IPS DF 6.9 (cell line): ENCODE results near the gene DDAH1.
"Not testable (repeated sequence)": the region's sequence is repeated elsewhere in the genome, so short reads cannot be mapped to it uniquely, and the experiment has no call there.

Source experiments
- DNase-seq: peaks from one replicate; pipeline ENCODE4 v3.0.0-alpha.2; 2013; ENCODE audit warnings: low read depth, low spot score
- H3K27ac ChIP-seq: one replicate; pipeline ENCODE4 v1.5.1; 2013; ENCODE audit warnings: low read length, control low read depth
- H3K27me3 ChIP-seq: 2 replicates; pipeline ENCODE4 v1.6.1; 2013; ENCODE audit warnings: mild to moderate bottlenecking, low read length; ENCODE audit not compliant: control insufficient read depth, insufficient read depth
- H3K36me3 ChIP-seq: 2 replicates; pipeline ENCODE4 v1.6.1; 2013; ENCODE audit warnings: low read length; ENCODE audit not compliant: control insufficient read depth, insufficient read depth
- H3K4me1 ChIP-seq: 2 replicates; pipeline ENCODE4 v1.6.1; 2013; ENCODE audit warnings: low read length; ENCODE audit not compliant: control insufficient read depth, insufficient read depth
- H3K4me3 ChIP-seq: 2 replicates; pipeline ENCODE4 v1.5.1; 2013; ENCODE audit warnings: mild to moderate bottlenecking, low read length
- H3K9me3 ChIP-seq: 2 replicates; pipeline ENCODE4 v1.6.1; 2013; ENCODE audit warnings: low read length, inconsistent platforms; ENCODE audit not compliant: control insufficient read depth, insufficient read depth
- WGBS: extraction: QIAGEN DNeasy Blood & Tissue Kit; methylation state at CpG from one replicate; pipeline ENCODE4 v1.1.7; 2013; ENCODE audit warnings: mixed read lengths, missing lambda C conversion rate; ENCODE audit not compliant: insufficient read length, insufficient coverage; 5-methylcytosine and 5-hydroxymethylcytosine counted together

DDAH1 gene

GRCh38 chr1:85347908-85348307 is 117.1 kb downstream of the DDAH1 start:
- DNase-seq, result no peak
- no peaks in the 10 kb centered on the region; the same call in 1 of the 2 replicates for H3K4me1 ChIP-seq
- H3K27me3 ChIP-seq, result no peaks in the 10 kb centered on the region
- H3K36me3 ChIP-seq, result no peaks in the 10 kb centered on the region
- no peak overlapping the region for H3K27ac ChIP-seq
- H3K9me3 ChIP-seq, result no peaks in the 10 kb centered on the region
- no CpG with 5 or more reads among the region's 2 CpGs for WGBS
- no peak overlapping the region for H3K4me3 ChIP-seq

- H3K27ac ChIP-seq, H3K27me3 ChIP-seq, H3K36me3 ChIP-seq, H3K9me3 ChIP-seq, H3K4me3 ChIP-seq, H3K4me1 ChIP-seq, DNase-seq: not testable (repeated sequence)
- WGBS, result no CpG with 5 or more reads among the region's 4 CpGs
Observed at GRCh38 chr1:85347275-85347674, 117.7 kb downstream of the DDAH1 start.

DNA sequence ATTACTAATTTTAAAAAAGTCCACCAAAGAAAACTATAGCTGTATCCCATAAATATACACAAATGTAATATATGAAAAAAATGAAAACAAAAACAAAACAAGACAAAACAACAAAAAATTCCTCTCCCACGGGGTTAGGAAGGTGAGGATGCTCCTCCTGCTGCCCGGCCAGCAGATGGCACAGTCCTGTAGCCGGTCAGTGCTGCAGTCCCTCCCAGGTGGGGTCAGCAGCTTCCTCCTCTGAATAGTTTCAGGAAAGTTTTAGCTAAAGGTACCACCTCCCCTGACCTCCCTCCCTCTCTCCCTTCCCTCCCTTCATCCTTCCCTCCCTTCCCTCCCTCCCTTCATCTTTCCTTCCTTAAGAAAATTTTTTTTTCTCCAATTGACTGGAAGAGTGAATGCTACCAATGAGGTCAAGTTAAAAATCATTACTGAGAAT is 120.7 kb downstream of the DDAH1 start:
- Histone ChIP-seq H3K4me1 (no peaks in the 10 kb centered on the region; the same call in 1 of the 2 replicates), H3K36me3 (no peaks in the 10 kb centered on the region), H3K27me3 (no peaks in the 10 kb centered on the region), H3K27ac (no peak overlapping the region), H3K4me3 (no peak overlapping the region), H3K9me3 (no peaks in the 10 kb centered on the region)
- DNase-seq, result peak; percentile 66
- no CpG with 5 or more reads among the region's 3 CpGs for WGBS

- Histone ChIP-seq H3K4me1 (no peaks in the 10 kb centered on the region; the same call in 1 of the 2 replicates), H3K27me3 (no peaks in the 10 kb centered on the region), H3K36me3 (no peaks in the 10 kb centered on the region), H3K27ac (peak overlapping the region; percentile 60), H3K4me3 (no peak overlapping the region), H3K9me3 (no peaks in the 10 kb centered on the region)
- no peak for DNase-seq
- no CpG with 5 or more reads among the region's 1 CpG for WGBS
Observed at GRCh38 chr1:85343612-85344255, 121.2 kb downstream of the DDAH1 start.

DNA sequence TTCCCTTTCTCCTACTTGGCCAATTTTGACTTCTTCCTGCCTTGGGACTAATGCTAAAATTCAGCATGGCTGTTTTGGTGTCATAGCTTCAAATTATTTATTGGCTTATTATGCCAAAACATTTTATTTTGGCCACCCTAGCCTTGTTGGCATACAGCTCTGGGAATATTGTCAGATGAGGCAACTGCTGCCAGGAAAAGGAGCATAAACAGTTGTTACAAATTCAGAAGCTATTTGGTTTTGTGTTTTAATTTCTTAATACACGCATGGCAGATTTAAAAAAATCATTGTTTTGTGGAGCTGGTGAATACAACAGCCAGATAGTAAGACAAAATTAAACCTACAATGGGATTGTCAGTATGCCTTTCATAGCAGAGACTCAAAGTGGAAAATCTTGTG is 121.7 kb downstream of the DDAH1 start:
- Histone ChIP-seq H3K36me3 (no peaks in the 10 kb centered on the region), H3K4me3 (no peak overlapping the region), H3K27me3 (no peaks in the 10 kb centered on the region), H3K4me1 (no peaks in the 10 kb centered on the region; the same call in 1 of the 2 replicates), H3K27ac (peak overlapping the region; percentile 60), H3K9me3 (no peaks in the 10 kb centered on the region)
- no CpG with 5 or more reads among the region's 1 CpG for WGBS
- DNase-seq, result no peak

- Histone ChIP-seq H3K4me3 (no peak overlapping the region), H3K27me3 (no peaks in the 10 kb centered on the region), H3K9me3 (no peaks in the 10 kb centered on the region), H3K27ac (no peak overlapping the region), H3K36me3 (no peaks in the 10 kb centered on the region), H3K4me1 (no peaks in the 10 kb centered on the region; the same call in 1 of the 2 replicates)
- DNase-seq, result no peak
Observed at GRCh38 chr1:85342207-85342606, 122.8 kb downstream of the DDAH1 start.

GRCh38 chr1:85340427-85340826 is 124.5 kb downstream of the DDAH1 start:
- Histone ChIP-seq H3K36me3 (no peaks in the 10 kb centered on the region), H3K27ac (no peak overlapping the region), H3K4me3 (no peak overlapping the region), H3K27me3 (no peaks in the 10 kb centered on the region), H3K9me3 (no peaks in the 10 kb centered on the region), H3K4me1 (no peaks in the 10 kb centered on the region; the same call in 1 of the 2 replicates)
- WGBS, result no CpG with 5 or more reads among the region's 3 CpGs
- no peak for DNase-seq

DNA sequence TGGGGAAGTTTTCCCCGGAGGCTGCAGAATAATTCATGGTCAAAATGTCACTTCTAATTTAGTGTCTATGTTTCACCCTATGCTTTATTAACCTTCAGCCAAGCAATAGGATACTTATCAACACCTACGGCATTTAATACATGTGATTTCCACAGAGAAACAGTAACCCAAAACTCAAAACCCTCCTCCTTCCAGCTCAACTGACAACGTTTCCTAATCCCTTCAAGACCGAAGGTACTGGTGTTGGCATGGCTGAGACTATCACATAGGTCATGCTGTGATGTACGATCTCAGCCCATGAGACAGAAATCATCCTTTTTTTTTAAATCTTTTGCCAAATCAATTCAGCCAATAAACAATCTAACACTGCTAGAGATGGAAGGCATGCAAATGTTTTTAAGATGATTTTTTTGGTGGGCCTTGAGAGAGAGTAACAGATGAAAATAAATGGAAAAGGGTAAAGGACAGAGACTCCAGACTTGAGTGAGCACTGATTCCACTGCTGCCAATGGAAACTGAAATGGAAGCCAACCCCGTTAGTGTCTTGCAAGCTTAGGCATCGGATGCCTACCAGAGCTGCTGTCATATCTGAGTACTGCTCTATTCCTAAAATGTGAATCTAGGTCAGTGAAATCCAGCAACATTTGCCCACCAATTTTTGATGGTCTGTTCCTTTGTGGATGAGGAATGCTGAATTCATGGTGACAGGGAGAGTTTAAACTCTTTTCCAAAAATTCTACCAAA is 125.1 kb downstream of the DDAH1 start:
- no peak overlapping the region for H3K27ac ChIP-seq
- no peaks in the 10 kb centered on the region for H3K27me3 ChIP-seq
- DNase-seq, result no peak
- H3K4me1 ChIP-seq, result no peaks in the 10 kb centered on the region; the same call in 1 of the 2 replicates
- H3K9me3 ChIP-seq, result no peaks in the 10 kb centered on the region
- no peaks in the 10 kb centered on the region for H3K36me3 ChIP-seq
- H3K4me3 ChIP-seq, result no peak overlapping the region
- no CpG with 5 or more reads among the region's 7 CpGs for WGBS

- no peak for DNase-seq
- no peak overlapping the region for H3K27ac ChIP-seq
- H3K9me3 ChIP-seq, result no peaks in the 10 kb centered on the region
- no peaks in the 10 kb centered on the region for H3K36me3 ChIP-seq
- no peaks in the 10 kb centered on the region for H3K27me3 ChIP-seq
- no peaks in the 10 kb centered on the region; the same call in 1 of the 2 replicates for H3K4me1 ChIP-seq
- no CpG with 5 or more reads among the region's 5 CpGs for WGBS
- no peak overlapping the region for H3K4me3 ChIP-seq
Observed at GRCh38 chr1:85339089-85339488, 125.9 kb downstream of the DDAH1 start.

- DNase-seq, result no peak
Observed at GRCh38 chr1:85334962-85335361, 130.0 kb downstream of the DDAH1 start.

More at GRCh38 chr1:85334962-85335361, 130.0 kb downstream of the DDAH1 start:
- H3K27me3 ChIP-seq, result no peaks in the 10 kb centered on the region
- H3K4me1 ChIP-seq, result peaks cover 2% of the 10 kb centered on the region; the same call in 1 of the 2 replicates
- no peaks in the 10 kb centered on the region for H3K36me3 ChIP-seq
- H3K27ac ChIP-seq, result no peak overlapping the region
- H3K9me3 ChIP-seq, result no peaks in the 10 kb centered on the region
- H3K4me3 ChIP-seq, result no peak overlapping the region
- WGBS, result no CpG with 5 or more reads among the region's 2 CpGs
